Stomach (tissue), 9 donors: ENCODE measurements around the gene ARHGAP32. TPM values are rescaled to one million over a fixed set of nuclear protein-coding genes. Genes with fewer than 3 reads are reported as not detected.

Experiments
- DNase-seq, 2 donors: peaks; one replicate each; pipeline versions ENCODE4 v3.0.0 to v3.0.0-alpha.2; 2013 to 2019
- H3K27ac ChIP-seq, 5 donors: fragments of 200-600 bp in 4 of 5; sonication (generic) in 4 of 5; one replicate each; pipeline ENCODE4 v1.5.1; 2013 to 2019; ENCODE audit warnings: mild to moderate bottlenecking in 1 of 5, moderate library complexity in 1 of 5
- H3K27me3 ChIP-seq, 3 donors: fragments of 200-600 bp; sonication (generic); one replicate each; pipeline ENCODE4 v1.5.1; 2017 to 2019; ENCODE audit warnings: mixed run types in 1 of 3
- H3K36me3 ChIP-seq, 4 donors: fragments of 200-600 bp; sonication (generic); 1 replicate in 3 of 4; 2 replicates in 1 of 4; pipeline ENCODE4 v1.5.1; 2016 to 2019
- H3K4me1 ChIP-seq, 4 donors: fragments of 200-600 bp; sonication (generic); one replicate each; pipeline ENCODE4 v1.5.1; 2016 to 2019
- H3K4me3 ChIP-seq, 4 donors: fragments of 200-600 bp; sonication (generic) in 3 of 4; one replicate each; pipeline ENCODE4 v1.5.1; 2016 to 2019; ENCODE audit warnings: mild to moderate bottlenecking in 1 of 4
- H3K9me3 ChIP-seq, 4 donors: fragments of 200-600 bp; sonication (generic); one replicate each; pipeline ENCODE4 v1.5.1; 2016 to 2019
- EP300 ChIP-seq: sonication (generic); formaldehyde crosslinking; IDR thresholded peaks from one replicate; pipeline ENCODE4 v1.6.1; 2017; ENCODE audit warnings: antibody characterized with exemption
- POLR2A ChIP-seq, 4 donors: fragments of 450-650 bp; IDR thresholded peaks; one replicate each; pipeline ENCODE4 v1.6.1; 2016; ENCODE audit warnings: antibody characterized with exemption in 4 of 4, control low read depth in 2 of 4, mild to moderate bottlenecking in 1 of 4, moderate library complexity in 1 of 4
- POLR2AphosphoS5 ChIP-seq, 3 donors: sonication (generic); formaldehyde crosslinking; IDR thresholded peaks; one replicate each; pipeline ENCODE4 v1.6.1; 2016; ENCODE audit warnings: antibody characterized with exemption in 3 of 3
- WGBS, 5 donors: extraction: QIAGEN DNeasy Blood & Tissue Kit in 3 of 5; methylation state at CpG; one replicate each; pipeline versions ENCODE4 v1.1.5 to v1.1.7; 2013 to 2018; 5-methylcytosine and 5-hydroxymethylcytosine counted together
- intact Hi-C: fragments of 100-400 bp; cut with DNase I; formaldehyde crosslinking; loops from one replicate; pipeline ENCODE4 v1.15.1; 2023; ENCODE audit warnings: low total_unique reads
- polyA plus RNA-seq, 3 donors: library from polyadenylated mRNA; stranded (reverse); fragments of 200-250 nt; gene quantifications; one replicate each; pipeline ENCODE4 v1.2.3, GENCODE V29; 2013
- total RNA-seq, 5 donors: library from RNA; depleted of rRNA; stranded (reverse); fragments of >200 nt; gene quantifications; one replicate each; pipeline versions ENCODE4 v1.1.0 to v1.2.3, GENCODE V29; 2014 to 2016
- TF ChIP-seq, protein P1 (sequence below), 7 experiments: fragments of 450-650 bp in 4 of 7; fragments of 200-600 bp in 3 of 7; sonication (generic) in 3 of 7; IDR thresholded peaks; one replicate each; pipeline ENCODE4 v1.5.1; 2016 to 2019; ENCODE audit warnings: antibody characterized with exemption in 7 of 7, control low read depth in 2 of 7, mild to moderate bottlenecking in 1 of 7
- donor health status: healthy with polysubstance abuse.
- donor health status: Bipolar disorder and iron deficiency.
- donor health status: healthy.

Gene ARHGAP32
- total and polyA plus RNA-seq, 8 donors, result 2.9 to 70.1 (median 34.3) TPM

DNA sequence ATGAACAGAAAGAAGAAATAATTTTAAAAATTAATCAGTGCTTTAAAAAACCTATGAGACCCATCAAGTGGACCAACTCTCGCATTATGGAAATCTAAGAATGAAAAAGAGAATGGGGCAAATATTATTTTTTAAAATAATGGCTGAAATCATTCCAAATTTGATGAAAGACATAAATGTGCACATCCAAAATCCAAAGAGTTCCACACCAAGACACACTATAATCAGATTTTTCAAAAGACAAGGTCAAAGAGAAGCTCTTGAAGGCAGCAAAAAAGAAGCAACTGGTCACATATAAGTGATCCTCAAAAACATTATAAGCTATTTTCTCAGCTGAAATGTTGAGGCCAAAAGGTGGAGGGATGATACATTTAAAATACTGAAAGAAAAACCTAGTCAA lies 85.3 kb downstream of the ARHGAP32 start:
- no peaks in the 10 kb centered on the region for H3K27me3 ChIP-seq
- TF ChIP-seq POLR2A (IDR thresholded peaks at IDR 0.05), result no peak
- DNase-seq, result no peak
- H3K4me3 ChIP-seq, result no peak overlapping the region
- intact Hi-C loops, result no loop called here
- no peaks in the 10 kb centered on the region for H3K36me3 ChIP-seq
- WGBS, 5 donors, result 93 to 96% (median 94%) methylated on average over 1 of the region's 1 CpG
- no peaks in the 10 kb centered on the region for H3K4me1 ChIP-seq
- peaks cover 0 to 33% (median 10%) of the 10 kb centered on the region in 4 donors for H3K9me3 ChIP-seq
- H3K27ac ChIP-seq, result no peak overlapping the region

DNA sequence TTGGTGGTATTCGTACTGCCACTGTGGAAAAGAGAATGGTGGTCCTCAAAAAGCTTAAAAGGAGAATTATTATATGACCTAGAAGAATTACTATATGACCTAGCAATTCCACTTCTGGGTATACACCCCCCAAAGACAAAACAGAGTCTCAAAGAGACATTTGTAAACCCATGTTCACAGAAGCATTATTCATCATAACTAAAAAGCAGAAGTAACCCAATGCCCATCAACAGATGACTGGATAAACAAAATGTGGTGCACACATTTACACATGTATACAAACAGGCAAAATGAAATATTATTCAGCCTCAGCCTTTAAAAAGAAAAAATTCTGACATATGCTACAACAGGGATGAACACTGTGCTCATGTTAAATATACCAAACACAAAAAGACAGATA lies 89.4 kb downstream of the ARHGAP32 start:
- DNase-seq, result no peak

DNA sequence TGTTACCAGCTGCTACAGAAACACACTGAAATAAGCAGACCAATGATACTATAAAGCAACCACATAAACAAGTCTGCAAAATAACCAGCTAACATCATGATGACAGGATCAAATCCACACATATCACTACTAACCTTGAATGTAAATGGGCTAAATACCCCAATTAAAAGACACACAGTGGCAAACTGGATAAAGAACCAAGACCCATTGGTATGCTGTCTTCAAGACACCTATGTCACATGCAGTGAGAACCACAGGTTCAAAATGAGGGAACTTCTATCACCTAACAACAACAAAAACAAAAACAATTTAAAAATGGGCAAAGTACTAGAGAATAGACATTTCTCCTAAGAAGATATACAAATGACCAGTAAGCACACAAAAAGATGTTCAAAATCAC lies 89.9 kb downstream of the ARHGAP32 start:
- Histone ChIP-seq H3K4me1 (no peaks in the 10 kb centered on the region), H3K36me3 (peaks cover 0 to 5% (median 0%) of the 10 kb centered on the region in 4 donors), H3K27me3 (no peaks in the 10 kb centered on the region), H3K27ac (no peak overlapping the region), H3K9me3 (peaks cover 0 to 48% (median 19%) of the 10 kb centered on the region in 4 donors), H3K4me3 (no peak overlapping the region)
- TF ChIP-seq POLR2A (IDR thresholded peaks at IDR 0.05) (no peak), POLR2AphosphoS5 (IDR thresholded peaks at IDR 0.05) (no peak), EP300 (no peak)
- TF ChIP-seq, protein P1, sequence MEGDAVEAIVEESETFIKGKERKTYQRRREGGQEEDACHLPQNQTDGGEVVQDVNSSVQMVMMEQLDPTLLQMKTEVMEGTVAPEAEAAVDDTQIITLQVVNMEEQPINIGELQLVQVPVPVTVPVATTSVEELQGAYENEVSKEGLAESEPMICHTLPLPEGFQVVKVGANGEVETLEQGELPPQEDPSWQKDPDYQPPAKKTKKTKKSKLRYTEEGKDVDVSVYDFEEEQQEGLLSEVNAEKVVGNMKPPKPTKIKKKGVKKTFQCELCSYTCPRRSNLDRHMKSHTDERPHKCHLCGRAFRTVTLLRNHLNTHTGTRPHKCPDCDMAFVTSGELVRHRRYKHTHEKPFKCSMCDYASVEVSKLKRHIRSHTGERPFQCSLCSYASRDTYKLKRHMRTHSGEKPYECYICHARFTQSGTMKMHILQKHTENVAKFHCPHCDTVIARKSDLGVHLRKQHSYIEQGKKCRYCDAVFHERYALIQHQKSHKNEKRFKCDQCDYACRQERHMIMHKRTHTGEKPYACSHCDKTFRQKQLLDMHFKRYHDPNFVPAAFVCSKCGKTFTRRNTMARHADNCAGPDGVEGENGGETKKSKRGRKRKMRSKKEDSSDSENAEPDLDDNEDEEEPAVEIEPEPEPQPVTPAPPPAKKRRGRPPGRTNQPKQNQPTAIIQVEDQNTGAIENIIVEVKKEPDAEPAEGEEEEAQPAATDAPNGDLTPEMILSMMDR (IDR thresholded peaks at IDR 0.05), result no peak
- no peak for DNase-seq
- intact Hi-C loops, result no loop called here

More for the DNA sequence above, 89.4 kb downstream of the ARHGAP32 start:
- Histone ChIP-seq H3K4me3 (no peak overlapping the region), H3K27ac (no peak overlapping the region), H3K9me3 (peaks cover 0 to 45% (median 16%) of the 10 kb centered on the region in 4 donors), H3K27me3 (no peaks in the 10 kb centered on the region), H3K36me3 (peaks cover 0 to 5% (median 0%) of the 10 kb centered on the region in 4 donors), H3K4me1 (no peaks in the 10 kb centered on the region)
- TF ChIP-seq POLR2A (IDR thresholded peaks at IDR 0.05) (no peak), EP300 (no peak), POLR2AphosphoS5 (IDR thresholded peaks at IDR 0.05) (no peak)
- TF ChIP-seq, protein P1 (IDR thresholded peaks at IDR 0.05), result no peak
- WGBS, 5 donors, result 80 to 100% (median 92%) methylated on average over 1 of the region's 1 CpG
- intact Hi-C loops, result no loop called here

DNA sequence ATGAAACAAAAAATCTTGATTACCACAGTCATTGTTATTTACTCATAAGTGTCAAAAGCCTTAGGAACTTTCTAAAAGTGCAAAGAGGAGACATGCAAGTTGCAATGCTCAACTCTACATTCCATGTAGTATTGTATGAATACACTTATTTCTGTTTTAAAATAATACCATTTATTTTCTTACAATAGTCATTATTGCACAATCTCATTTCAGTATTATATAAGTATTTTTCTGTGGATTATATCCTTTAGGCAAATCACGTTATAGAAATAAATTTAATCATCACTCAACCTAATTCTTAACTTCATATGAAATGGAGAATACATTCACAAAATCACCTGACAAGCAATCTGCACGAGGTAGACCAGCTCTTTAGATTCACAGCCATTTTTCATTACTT lies 98.8 kb downstream of the ARHGAP32 start:
- Histone ChIP-seq H3K36me3 (no peaks in the 10 kb centered on the region), H3K4me3 (no peak overlapping the region), H3K9me3 (peaks cover 0 to 15% (median 11%) of the 10 kb centered on the region in 4 donors), H3K4me1 (no peaks in the 10 kb centered on the region), H3K27ac (no peak overlapping the region), H3K27me3 (no peaks in the 10 kb centered on the region)
- WGBS, 5 donors, result 87 to 90% (median 89%) methylated on average over 2 of the region's 2 CpGs
- TF ChIP-seq, protein P1 (IDR thresholded peaks at IDR 0.05), result no peak
- TF ChIP-seq POLR2AphosphoS5 (IDR thresholded peaks at IDR 0.05), result no peak
- TF ChIP-seq POLR2A (IDR thresholded peaks at IDR 0.05), result no peak
- intact Hi-C loops, result no loop called here
- DNase-seq, result no peak

DNA sequence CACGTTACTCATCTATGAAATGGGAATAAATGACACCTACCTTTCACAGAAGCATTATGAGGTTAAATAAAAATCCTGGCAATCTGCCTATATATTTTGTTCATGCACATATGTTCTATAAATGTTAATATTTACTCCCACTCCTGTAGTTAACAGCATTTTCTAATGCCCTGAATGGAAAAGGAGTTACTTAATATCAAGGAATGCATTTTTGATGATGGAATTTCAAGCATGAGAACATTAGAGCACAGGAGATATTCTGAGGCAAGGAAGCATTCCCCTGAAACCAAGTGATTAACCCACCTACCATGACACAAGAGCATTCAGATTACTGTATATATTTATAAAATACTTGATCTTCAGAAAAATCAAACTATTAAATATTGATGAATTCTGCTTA lies 102.1 kb downstream of the ARHGAP32 start:
- intact Hi-C loops, result no loop called here
- TF ChIP-seq, protein P1 (IDR thresholded peaks at IDR 0.05), result no peak
- TF ChIP-seq EP300 (no peak), POLR2A (IDR thresholded peaks at IDR 0.05) (no peak), POLR2AphosphoS5 (IDR thresholded peaks at IDR 0.05) (no peak)
- no peaks in the 10 kb centered on the region for H3K27me3 ChIP-seq
- no peak overlapping the region for H3K4me3 ChIP-seq
- no peaks in the 10 kb centered on the region for H3K4me1 ChIP-seq
- H3K27ac ChIP-seq, result no peak overlapping the region
- WGBS, 5 donors, result 84 to 91% (median 90%) methylated on average over 1 of the region's 1 CpG
- H3K36me3 ChIP-seq, result peaks cover 0 to 3% (median 0%) of the 10 kb centered on the region in 4 donors
- no peak for DNase-seq
- peaks cover 0 to under 1% (median 0%) of the 10 kb centered on the region in 4 donors for H3K9me3 ChIP-seq
